Nephron progenitor cell (in vitro differentiated cells): ENCODE results near the gene BAHCC1.
"Not testable (repeated sequence)": the region's sequence is repeated elsewhere in the genome, so short reads cannot be mapped to it uniquely, and the experiment has no call there.

ENCODE experiments used
- DNase-seq: peaks from one replicate; pipeline ENCODE4 v3.0.0; 2021
- H3K27ac Mint-ChIP-seq: 2 replicates; pipeline ENCODE4 v1.8.0; 2021; ENCODE audit warnings: mild to moderate bottlenecking, moderate library complexity, mixed read lengths
- H3K27me3 Mint-ChIP-seq: 2 replicates; pipeline ENCODE4 v1.8.0; 2021; ENCODE audit warnings: mild to moderate bottlenecking, low read depth, mixed read lengths; ENCODE audit not compliant: poor library complexity
- H3K36me3 Mint-ChIP-seq: 2 replicates; pipeline ENCODE4 v1.8.0; 2021; ENCODE audit warnings: low read depth, mixed read lengths
- H3K4me1 Mint-ChIP-seq: 2 replicates; pipeline ENCODE4 v1.8.0; 2021; ENCODE audit warnings: mixed read lengths
- H3K4me3 Mint-ChIP-seq: 2 replicates; pipeline ENCODE4 v1.8.0; 2021; ENCODE audit warnings: mild to moderate bottlenecking, moderate library complexity, mixed read lengths
- H3K9me3 Mint-ChIP-seq: 2 replicates; pipeline ENCODE4 v1.8.0; 2021; ENCODE audit warnings: mild to moderate bottlenecking, moderate library complexity, mixed read lengths
- CTCF ChIP-seq: fragments of 200-600 bp; sonication (generic); IDR thresholded peaks from 2 replicates; pipeline ENCODE4 v1.5.0; 2021; ENCODE audit warnings: antibody characterized with exemption

BAHCC1 gene

GRCh38 chr17:81419886-81420768 lies 24.9 kb downstream of the BAHCC1 start:
- H3K9me3 Mint-ChIP-seq: no peaks in the 10 kb centered on the region
- peak overlapping the region; percentile 60 for H3K4me3 Mint-ChIP-seq
- H3K27me3 Mint-ChIP-seq: no peaks in the 10 kb centered on the region
- no peak overlapping the region for H3K27ac Mint-ChIP-seq
- no peak for DNase-seq
- H3K36me3 Mint-ChIP-seq: no peaks in the 10 kb centered on the region
- no peak for TF ChIP-seq CTCF
- H3K4me1 Mint-ChIP-seq: peaks cover 47% of the 10 kb centered on the region

- no peak for DNase-seq
- no peak overlapping the region for H3K4me3 Mint-ChIP-seq
- no peaks in the 10 kb centered on the region for H3K27me3 Mint-ChIP-seq
- no peak for TF ChIP-seq CTCF
- H3K36me3 Mint-ChIP-seq: no peaks in the 10 kb centered on the region
- H3K9me3 Mint-ChIP-seq: no peaks in the 10 kb centered on the region
- H3K4me1 Mint-ChIP-seq: peaks cover 44% of the 10 kb centered on the region
- no peak overlapping the region for H3K27ac Mint-ChIP-seq
Measured at GRCh38 chr17:81420769-81421462, 25.7 kb downstream of the BAHCC1 start.

GRCh38 chr17:81422776-81423697 lies 27.8 kb downstream of the BAHCC1 start:
- H3K27ac Mint-ChIP-seq: no peak overlapping the region
- no peak overlapping the region for H3K4me3 Mint-ChIP-seq
- no peak for TF ChIP-seq CTCF
- no peaks in the 10 kb centered on the region for H3K27me3 Mint-ChIP-seq
- peaks cover 24% of the 10 kb centered on the region for H3K4me1 Mint-ChIP-seq
- peak; percentile 58 for DNase-seq
- H3K9me3 Mint-ChIP-seq: no peaks in the 10 kb centered on the region
- H3K36me3 Mint-ChIP-seq: no peaks in the 10 kb centered on the region

GRCh38 chr17:81423698-81424071 lies 28.4 kb downstream of the BAHCC1 start:
- TF ChIP-seq CTCF: no peak
- Mint-ChIP-seq H3K27ac (no peak overlapping the region), H3K9me3 (no peaks in the 10 kb centered on the region), H3K4me1 (peaks cover 17% of the 10 kb centered on the region), H3K4me3 (no peak overlapping the region), H3K27me3 (no peaks in the 10 kb centered on the region), H3K36me3 (no peaks in the 10 kb centered on the region)
- DNase-seq: no peak

- Mint-ChIP-seq H3K27me3 (no peaks in the 10 kb centered on the region), H3K4me3 (no peak overlapping the region), H3K36me3 (no peaks in the 10 kb centered on the region), H3K27ac (no peak overlapping the region), H3K9me3 (no peaks in the 10 kb centered on the region), H3K4me1 (peaks cover 10% of the 10 kb centered on the region)
- DNase-seq: no peak
- no peak for TF ChIP-seq CTCF
Measured at GRCh38 chr17:81424151-81425017, 29.1 kb downstream of the BAHCC1 start.

GRCh38 chr17:81425041-81425440 lies 29.8 kb downstream of the BAHCC1 start:
- DNase-seq, H3K9me3 Mint-ChIP-seq, H3K36me3 Mint-ChIP-seq, H3K27me3 Mint-ChIP-seq, H3K27ac Mint-ChIP-seq, H3K4me3 Mint-ChIP-seq: not testable (repeated sequence)
- H3K4me1 Mint-ChIP-seq: peaks cover 10% of the 10 kb centered on the region

GRCh38 chr17:81425716-81426392 lies 30.6 kb downstream of the BAHCC1 start:
- not testable (repeated sequence) for H3K4me3 Mint-ChIP-seq, H3K9me3 Mint-ChIP-seq, H3K27ac Mint-ChIP-seq, H3K27me3 Mint-ChIP-seq, H3K36me3 Mint-ChIP-seq, DNase-seq
- H3K4me1 Mint-ChIP-seq: peaks cover 10% of the 10 kb centered on the region
